Limb (tissue), 2 donors: ENCODE results near the gene STING1.

Experiments
- DNase-seq, 2 donors: peaks; one replicate each; pipeline ENCODE4 v3.0.0-alpha.2; 2016; ENCODE audit errors: extremely low spot score in 2 of 2

The STING1 gene

GRCh38 chr5:139468421-139468931 lies 14.1 kb downstream of the STING1 start:
- no peak for DNase-seq

- DNase-seq = no peak
These were observed 19.8 kb downstream of the STING1 start, which contains the start of gene ECSCR for GRCh38 chr5:139462586-139463276. Gene ECSCR (minus strand): TSS chr5:139462743. CDS start chr5:139462670, 73 bp downstream.

- DNase-seq = no peak
These were observed 20.9 kb downstream of the STING1 start for GRCh38 chr5:139461698-139462097.

- no peak for DNase-seq
These were observed 21.4 kb downstream of the STING1 start for GRCh38 chr5:139461176-139461575.

GRCh38 chr5:139460455-139460854 lies 22.1 kb downstream of the STING1 start:
- DNase-seq = no peak

- no peak for DNase-seq
These were observed 23.1 kb downstream of the STING1 start for GRCh38 chr5:139459451-139459934.

GRCh38 chr5:139458580-139459407 lies 23.8 kb downstream of the STING1 start:
- no peak for DNase-seq

GRCh38 chr5:139457653-139458306 lies 24.8 kb downstream of the STING1 start:
- no peak for DNase-seq

GRCh38 chr5:139457241-139457640 lies 25.3 kb downstream of the STING1 start:
- no peak for DNase-seq

- no peak for DNase-seq
These were observed 25.8 kb downstream of the STING1 start for GRCh38 chr5:139456776-139457175.

- no peak for DNase-seq
These were observed 27.8 kb downstream of the STING1 start for GRCh38 chr5:139454568-139455290.

- DNase-seq = no peak
These were observed 28.6 kb downstream of the STING1 start for GRCh38 chr5:139453683-139454567.

- no peak for DNase-seq
These were observed 30.5 kb downstream of the STING1 start for GRCh38 chr5:139451878-139452660.

GRCh38 chr5:139451176-139451575 lies 31.4 kb downstream of the STING1 start:
- no peak for DNase-seq

GRCh38 chr5:139446956-139447779 lies 35.4 kb downstream of the STING1 start:
- no peak for DNase-seq

- peak in 1 of 2 donors; percentile 30 for DNase-seq
These were observed 37.0 kb downstream of the STING1 start for GRCh38 chr5:139445325-139446170.

- no peak for DNase-seq
These were observed 38.6 kb downstream of the STING1 start for GRCh38 chr5:139443831-139444453.
